ENCODE data around the gene MBD6. TPM values are rescaled to one million over a fixed set of nuclear protein-coding genes. Genes with fewer than 3 reads are reported as not detected.

Gene MBD6
- total RNA-seq, 4 donors from 2014 or later, result 5.5 to 20.3 (median 12.9) TPM

DNA sequence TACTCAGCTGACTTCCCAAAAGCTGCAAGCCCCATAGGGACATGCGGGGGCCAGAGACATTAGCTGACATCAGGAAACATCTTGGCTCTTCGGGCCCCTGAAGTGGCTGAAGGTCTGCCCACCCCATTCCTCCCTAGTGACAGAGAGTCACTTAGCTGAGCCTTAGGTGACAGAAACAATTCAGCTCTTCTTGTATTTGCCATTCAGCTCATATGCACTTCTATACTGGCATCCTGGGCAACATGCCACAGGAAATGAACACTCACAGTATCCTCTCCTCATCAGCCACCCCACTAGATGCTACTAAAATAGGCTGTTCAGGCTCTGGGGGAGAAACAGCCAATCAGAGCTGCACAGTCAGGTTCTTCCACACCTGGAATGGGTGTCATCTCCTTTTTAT is 21.0 kb downstream of the MBD6 start:
- peaks cover 15 to 19% of the 10 kb centered on the region in 2 donors for H3K4me1 ChIP-seq
- DNase-seq, result no peak
- H3K36me3 ChIP-seq, result peaks cover 0 to 37% of the 10 kb centered on the region in 2 donors
- no peak for ATAC-seq
- no peak overlapping the region for H3K4me3 ChIP-seq
- no peaks in the 10 kb centered on the region for H3K9me3 ChIP-seq
- in situ Hi-C loops (cut with MboI; ENCODE audit: low sequenced_read_pairs in 4 of 4), result no loop called here
- peaks cover 0 to 5% (median 4%) of the 10 kb centered on the region in 3 donors for H3K27me3 ChIP-seq
- peak overlapping the region in 1 of 4 donors; percentile 8 for H3K27ac ChIP-seq
- TF ChIP-seq, protein P1, sequence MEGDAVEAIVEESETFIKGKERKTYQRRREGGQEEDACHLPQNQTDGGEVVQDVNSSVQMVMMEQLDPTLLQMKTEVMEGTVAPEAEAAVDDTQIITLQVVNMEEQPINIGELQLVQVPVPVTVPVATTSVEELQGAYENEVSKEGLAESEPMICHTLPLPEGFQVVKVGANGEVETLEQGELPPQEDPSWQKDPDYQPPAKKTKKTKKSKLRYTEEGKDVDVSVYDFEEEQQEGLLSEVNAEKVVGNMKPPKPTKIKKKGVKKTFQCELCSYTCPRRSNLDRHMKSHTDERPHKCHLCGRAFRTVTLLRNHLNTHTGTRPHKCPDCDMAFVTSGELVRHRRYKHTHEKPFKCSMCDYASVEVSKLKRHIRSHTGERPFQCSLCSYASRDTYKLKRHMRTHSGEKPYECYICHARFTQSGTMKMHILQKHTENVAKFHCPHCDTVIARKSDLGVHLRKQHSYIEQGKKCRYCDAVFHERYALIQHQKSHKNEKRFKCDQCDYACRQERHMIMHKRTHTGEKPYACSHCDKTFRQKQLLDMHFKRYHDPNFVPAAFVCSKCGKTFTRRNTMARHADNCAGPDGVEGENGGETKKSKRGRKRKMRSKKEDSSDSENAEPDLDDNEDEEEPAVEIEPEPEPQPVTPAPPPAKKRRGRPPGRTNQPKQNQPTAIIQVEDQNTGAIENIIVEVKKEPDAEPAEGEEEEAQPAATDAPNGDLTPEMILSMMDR (IDR thresholded peaks at IDR 0.05 in 4 of 5, conservative IDR thresholded peaks at IDR 0.05 in 1 of 5), result no peak
- no peak for TF ChIP-seq POLR2A (IDR thresholded peaks at IDR 0.05)
- intact Hi-C loops (cut with DNase I; ENCODE audit: low total_unique reads), result no loop called here

DNA sequence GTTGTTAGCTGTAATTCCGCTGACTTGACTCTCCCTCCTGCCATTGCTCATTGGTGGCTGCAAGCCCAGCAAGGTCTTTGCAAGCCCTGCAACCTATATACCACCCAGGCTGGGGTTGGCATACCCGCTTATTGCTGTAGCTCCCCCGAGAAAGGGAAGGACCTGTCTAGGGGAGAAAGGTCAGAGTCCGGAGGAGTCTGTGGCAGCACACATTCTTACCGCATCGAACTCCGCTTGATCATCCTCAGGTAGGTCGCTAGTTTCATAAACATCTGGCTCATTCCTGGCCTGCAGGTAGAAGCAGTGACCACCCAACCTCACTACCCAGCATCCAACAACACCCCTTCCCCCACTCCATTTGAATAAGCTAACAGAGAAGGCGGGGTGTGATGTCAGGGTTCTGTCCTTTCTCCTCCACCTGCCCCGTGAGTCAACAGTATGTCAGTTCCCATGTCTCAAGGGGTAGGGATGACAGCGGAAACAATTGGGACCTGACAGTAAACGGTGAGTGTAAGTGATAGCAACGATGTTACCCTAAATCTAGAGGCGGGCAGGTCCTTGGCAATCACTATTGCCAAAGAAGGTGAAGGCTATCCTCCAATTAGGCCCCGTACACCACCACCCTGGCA is 23.3 kb downstream of the MBD6 start:
- intact Hi-C loops (cut with DNase I; ENCODE audit: low total_unique reads), result loop anchor here (1.0 to 2.0 kb wide), 2 partner anchors 24 to 57 kb away; partner anchors contain the start of genes MARS1 and MBD6
- H3K4me3 ChIP-seq, result peak overlapping the region; percentile 76 to 95 (median 91)
- H3K27me3 ChIP-seq, result peaks cover 17 to 26% (median 21%) of the 10 kb centered on the region in 3 donors
- DNase-seq, result peak in 1 of 2 donors; percentile 75
- peak; percentile 38 to 45 for ATAC-seq
- TF ChIP-seq, protein P1 (IDR thresholded peaks at IDR 0.05 in 4 of 5, conservative IDR thresholded peaks at IDR 0.05 in 1 of 5), result no peak
- TF ChIP-seq POLR2A (IDR thresholded peaks at IDR 0.05), result no peak
- H3K36me3 ChIP-seq, result peaks cover 0 to 18% of the 10 kb centered on the region in 2 donors
- H3K9me3 ChIP-seq, result no peaks in the 10 kb centered on the region
- peak overlapping the region; percentile 87 to 94 (median 91) for H3K27ac ChIP-seq
- in situ Hi-C loops (cut with MboI; ENCODE audit: low sequenced_read_pairs in 4 of 4), result no loop called here
- H3K4me1 ChIP-seq, result peaks cover 18 to 19% of the 10 kb centered on the region in 2 donors

DNA sequence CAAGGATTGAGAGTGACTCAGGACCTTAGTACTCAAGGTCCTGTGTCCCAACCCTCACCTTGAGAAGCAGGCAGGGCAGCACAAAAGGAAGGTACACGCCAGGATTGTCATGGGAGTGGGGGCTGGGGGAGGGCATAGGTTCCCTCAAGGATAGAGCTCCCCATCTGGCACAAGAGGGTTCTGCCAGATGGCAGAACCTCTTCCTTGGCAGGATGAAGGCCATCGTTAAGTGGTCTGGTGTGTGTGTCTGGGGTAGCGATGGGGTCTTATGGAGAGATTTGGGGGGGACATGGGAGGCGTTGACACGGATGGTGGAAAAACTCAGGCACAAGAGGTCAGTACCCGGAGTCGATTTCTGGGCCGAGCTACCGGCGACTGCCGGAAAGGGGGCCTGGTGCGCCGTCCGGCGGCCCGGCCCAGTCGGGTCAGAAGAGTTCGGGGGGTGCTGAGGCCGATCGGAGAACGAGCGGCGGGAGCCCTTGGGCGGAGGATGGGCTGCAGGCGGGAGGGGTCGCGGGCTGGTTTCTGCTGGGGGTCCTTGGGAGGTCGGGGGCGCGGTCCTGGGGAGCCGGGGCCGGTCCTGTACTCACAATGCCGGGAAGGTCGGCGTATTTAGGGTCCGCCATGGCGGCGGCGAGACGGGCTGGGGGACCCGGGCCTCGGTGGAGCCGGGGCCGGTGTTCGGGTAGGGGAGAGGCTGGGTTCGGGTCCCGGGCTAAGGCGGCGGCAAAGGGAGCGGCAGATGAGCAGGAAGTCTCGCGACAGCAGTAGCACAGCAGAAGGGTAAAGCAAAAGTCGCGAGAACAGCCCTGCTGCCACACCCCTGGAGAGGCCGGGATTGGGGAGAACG is 24.0 kb downstream of the MBD6 start, which contains the start of gene DCTN2:
Gene DCTN2 (minus strand): TSS at position 755 of the 850 bp plus-strand sequence. CDS start 129 bp downstream, at position 626.
- ATAC-seq (peak; percentile 95 to 98), DNase-seq (peak; percentile 96 to 97)
- Histone ChIP-seq H3K36me3 (peaks cover 0 to 12% of the 10 kb centered on the region in 2 donors), H3K27ac (peak within 1 kb of the TSS; percentile 87 to 94 (median 91)), H3K4me3 (peak within 1 kb of the TSS; percentile 76 to 95 (median 91)), H3K9me3 (no peaks in the 10 kb centered on the region), H3K4me1 (peaks cover 18 to 19% of the 10 kb centered on the region in 2 donors), H3K27me3 (peaks cover 18 to 31% (median 21%) of the 10 kb centered on the region in 3 donors)
- TF ChIP-seq POLR2A (IDR thresholded peaks at IDR 0.05), result peak; percentile 48 to 57
- TF ChIP-seq, protein P1 (IDR thresholded peaks at IDR 0.05 in 4 of 5, conservative IDR thresholded peaks at IDR 0.05 in 1 of 5), result peak in 1 of 5 experiments; percentile 11
- in situ Hi-C loops (cut with MboI; ENCODE audit: low sequenced_read_pairs in 4 of 4) (no loop called here), intact Hi-C loops (cut with DNase I; ENCODE audit: low total_unique reads) (loop anchor here (1.0 to 2.0 kb wide), 2 partner anchors 24 to 58 kb away; partner anchors contain the start of genes MARS1 and MBD6)

DNA sequence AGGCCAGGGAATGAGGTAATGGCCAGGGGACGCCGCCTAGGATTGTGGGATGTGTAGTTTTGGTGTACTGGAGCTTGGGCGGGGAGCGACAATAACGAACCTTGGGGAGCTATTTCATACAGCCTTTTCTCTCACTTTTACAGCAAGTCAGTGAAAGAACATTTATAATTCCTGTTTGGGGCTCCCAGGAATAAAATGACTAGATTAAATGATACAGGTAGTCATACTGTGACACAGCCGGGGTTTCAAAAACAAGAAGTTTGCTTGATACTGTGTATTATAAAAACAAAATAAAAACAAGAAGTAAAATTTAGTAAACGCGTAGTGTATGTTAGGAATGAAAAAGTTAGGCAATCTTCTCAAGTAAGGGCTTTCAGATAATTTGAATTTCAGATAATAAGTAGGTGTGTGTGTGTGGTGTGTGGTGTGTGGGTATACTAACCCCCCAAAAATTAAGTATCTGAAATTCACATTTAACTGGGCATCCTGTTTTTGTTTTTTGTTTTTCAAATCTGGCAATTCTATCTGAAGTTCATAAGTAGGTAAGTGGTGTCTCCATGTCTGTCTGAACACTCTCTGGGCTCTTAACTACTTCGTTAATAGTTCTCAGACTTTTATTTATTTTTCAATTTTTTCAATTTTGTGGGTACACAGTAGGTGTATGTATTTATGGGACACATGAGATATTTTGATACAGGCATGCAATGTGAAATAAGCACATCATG is 24.8 kb downstream of the MBD6 start:
- DNase-seq (no peak), ATAC-seq (peak in 1 of 2 donors; percentile 0)
- in situ Hi-C loops (cut with MboI; ENCODE audit: low sequenced_read_pairs in 4 of 4) (no loop called here), intact Hi-C loops (cut with DNase I; ENCODE audit: low total_unique reads) (loop anchor here (2.0 kb wide), 1 partner anchor 59 kb away; the partner anchor contains the start of gene MARS1)
- Histone ChIP-seq H3K27ac (peak overlapping the region; percentile 87 to 94 (median 91)), H3K9me3 (no peaks in the 10 kb centered on the region), H3K4me1 (peaks cover 18 to 19% of the 10 kb centered on the region in 2 donors), H3K27me3 (peaks cover 18 to 31% (median 21%) of the 10 kb centered on the region in 3 donors), H3K4me3 (peak overlapping the region; percentile 38 to 95 (median 91)), H3K36me3 (peaks cover 0 to 4% of the 10 kb centered on the region in 2 donors)
- TF ChIP-seq, protein P1 (IDR thresholded peaks at IDR 0.05 in 4 of 5, conservative IDR thresholded peaks at IDR 0.05 in 1 of 5), result no peak
- no peak for TF ChIP-seq POLR2A (IDR thresholded peaks at IDR 0.05)
